Upper lobe of left lung (tissue), 6 donors: ENCODE data around the gene SHLD3. TPM values are rescaled to one million over a fixed set of nuclear protein-coding genes. Genes with fewer than 3 reads are reported as not detected.

ENCODE experiments used
- ATAC-seq, 2 donors: fragments of 200-7000 bp; cut with Tn5 transposase; one replicate each; pipeline ENCODE4 v1.9.1; 2022; ENCODE audit warnings: mild to moderate bottlenecking in 2 of 2, moderate library complexity in 2 of 2; ENCODE audit not compliant: low FRiP score in 2 of 2
- DNase-seq, 2 donors: peaks; one replicate each; pipeline ENCODE4 v3.0.0-alpha.2; 2019 to 2020
- H3K27ac ChIP-seq, 4 donors: fragments of 200-600 bp; sonication (generic); one replicate each; pipeline ENCODE4 v1.5.1; 2016 to 2019
- H3K27me3 ChIP-seq, 4 donors: fragments of 200-600 bp; sonication (generic); one replicate each; pipeline ENCODE4 v1.5.1; 2017 to 2019
- H3K36me3 ChIP-seq, 4 donors: fragments of 200-600 bp; sonication (generic); one replicate each; pipeline ENCODE4 v1.5.1; 2016 to 2019
- H3K4me1 ChIP-seq, 4 donors: fragments of 200-600 bp; sonication (generic); one replicate each; pipeline ENCODE4 v1.5.1; 2018 to 2019
- H3K4me3 ChIP-seq, 4 donors: fragments of 200-600 bp; sonication (generic); one replicate each; pipeline ENCODE4 v1.5.1; 2017 to 2019; ENCODE audit warnings: mild to moderate bottlenecking in 2 of 4, moderate library complexity in 1 of 4
- H3K9me3 ChIP-seq, 4 donors: fragments of 200-600 bp; sonication (generic); one replicate each; pipeline ENCODE4 v1.5.1; 2018 to 2019
- CTCF ChIP-seq, 6 experiments: fragments of 450-650 bp in 4 of 6; fragments of 200-600 bp in 2 of 6; sonication (generic) in 2 of 6; IDR thresholded peaks; one replicate each; pipeline ENCODE4 v1.5.1; 2016 to 2019; ENCODE audit warnings: antibody characterized with exemption in 6 of 6
- EP300 ChIP-seq, 4 donors: sonication (generic); formaldehyde crosslinking; IDR thresholded peaks; one replicate each; pipeline ENCODE4 v1.5.1; 2017; ENCODE audit warnings: antibody characterized with exemption in 4 of 4, control low read depth in 2 of 4
- POLR2A ChIP-seq, 4 donors: fragments of 450-650 bp; IDR thresholded peaks; one replicate each; pipeline ENCODE4 v1.5.1; 2016 to 2017; ENCODE audit warnings: antibody characterized with exemption in 4 of 4, mild to moderate bottlenecking in 2 of 4
- POLR2AphosphoS5 ChIP-seq, 2 donors: sonication (generic); formaldehyde crosslinking; IDR thresholded peaks; one replicate each; pipeline ENCODE4 v1.5.1; 2017; ENCODE audit warnings: antibody characterized with exemption in 2 of 2
- WGBS, 2 donors: methylation state at CpG; one replicate each; pipeline ENCODE4 v1.1.5; 2017 to 2018; 5-methylcytosine and 5-hydroxymethylcytosine counted together
- total RNA-seq, 6 donors: library from RNA; depleted of rRNA in 4 of 6; stranded (reverse); fragments of >200 nt in 4 of 6; gene quantifications; one replicate each; pipeline versions ENCODE4 v1.1.0 to v1.2.1, GENCODE V29; 2016 to 2021
- donor health status: DM: no; HTN: no; CAD: no; lungs with moderate emphysema.
- donor health status: DM: no; HTN: yes; CAD: no; lungs with severe emphysema.

Gene SHLD3
- total RNA-seq, 6 donors from 2014 or later, result 0.67 to 6.4 (median 3.4) TPM

- peak overlapping the region in 3 of 4 donors; percentile 73 to 93 (median 88) for H3K4me3 ChIP-seq
- DNase-seq, result no peak
- TF ChIP-seq EP300 (IDR thresholded peaks at IDR 0.05), result no peak
- no peak for TF ChIP-seq POLR2A (IDR thresholded peaks at IDR 0.05)
- no peak for TF ChIP-seq CTCF (IDR thresholded peaks at IDR 0.05)
- no peak for TF ChIP-seq POLR2AphosphoS5 (IDR thresholded peaks at IDR 0.05)
- H3K4me1 ChIP-seq, result peaks cover 25 to 37% (median 34%) of the 10 kb centered on the region in 4 donors
- no peaks in the 10 kb centered on the region for H3K9me3 ChIP-seq
- H3K36me3 ChIP-seq, result peaks cover 0 to 19% (median 5%) of the 10 kb centered on the region in 4 donors
- peak overlapping the region in 3 of 4 donors; percentile 79 to 89 (median 86) for H3K27ac ChIP-seq
- no peaks in the 10 kb centered on the region for H3K27me3 ChIP-seq
- no peak for ATAC-seq
- 42 to 58% methylated on average over 6 of the region's 6 CpGs for WGBS, 2 donors
These were observed 916 bp downstream of the SHLD3 start for GRCh38 chr5:65625743-65626142.

- H3K27me3 ChIP-seq, result no peaks in the 10 kb centered on the region
- TF ChIP-seq EP300 (IDR thresholded peaks at IDR 0.05), result no peak
- no peak for TF ChIP-seq CTCF (IDR thresholded peaks at IDR 0.05)
- ATAC-seq, result no peak
These were observed 6.2 kb downstream of the SHLD3 start for GRCh38 chr5:65630981-65631380.

GRCh38 chr5:65640240-65640639 is 15.4 kb downstream of the SHLD3 start:
- WGBS, 2 donors, result 91 to 93% methylated on average over 4 of the region's 4 CpGs
- H3K36me3 ChIP-seq, result peaks cover 7 to 51% (median 23%) of the 10 kb centered on the region in 4 donors
- DNase-seq (no peak), ATAC-seq (no peak)
- TF ChIP-seq EP300 (IDR thresholded peaks at IDR 0.05) (no peak), POLR2A (IDR thresholded peaks at IDR 0.05) (no peak), CTCF (IDR thresholded peaks at IDR 0.05) (no peak), POLR2AphosphoS5 (IDR thresholded peaks at IDR 0.05) (no peak)
- H3K27me3 ChIP-seq, result no peaks in the 10 kb centered on the region
- H3K9me3 ChIP-seq, result no peaks in the 10 kb centered on the region
- H3K4me1 ChIP-seq, result no peaks in the 10 kb centered on the region
- H3K4me3 ChIP-seq, result no peak overlapping the region
- no peak overlapping the region for H3K27ac ChIP-seq

More at GRCh38 chr5:65630981-65631380, 6.2 kb downstream of the SHLD3 start:
- no peak overlapping the region for H3K4me3 ChIP-seq
- no peaks in the 10 kb centered on the region for H3K9me3 ChIP-seq
- H3K36me3 ChIP-seq, result peaks cover 0 to 28% (median 7%) of the 10 kb centered on the region in 4 donors
- H3K4me1 ChIP-seq, result peaks cover 3 to 9% (median 4%) of the 10 kb centered on the region in 4 donors
- no peak for DNase-seq
- no peak overlapping the region for H3K27ac ChIP-seq

- no peak for ATAC-seq
- no peaks in the 10 kb centered on the region for H3K4me1 ChIP-seq
- 88 to 93% methylated on average over 2 of the region's 2 CpGs for WGBS, 2 donors
These were observed 22.1 kb downstream of the SHLD3 start for GRCh38 chr5:65646938-65647337.

More at GRCh38 chr5:65646938-65647337, 22.1 kb downstream of the SHLD3 start:
- Histone ChIP-seq H3K36me3 (peaks cover 0 to 18% (median 1%) of the 10 kb centered on the region in 4 donors), H3K27ac (no peak overlapping the region), H3K9me3 (no peaks in the 10 kb centered on the region), H3K27me3 (no peaks in the 10 kb centered on the region), H3K4me3 (no peak overlapping the region)
- DNase-seq, result no peak
- TF ChIP-seq POLR2A (IDR thresholded peaks at IDR 0.05), result no peak
- no peak for TF ChIP-seq CTCF (IDR thresholded peaks at IDR 0.05)
- TF ChIP-seq EP300 (IDR thresholded peaks at IDR 0.05), result no peak
- no peak for TF ChIP-seq POLR2AphosphoS5 (IDR thresholded peaks at IDR 0.05)
